GM12891 (cell line): ENCODE results near the gene VGF.

Experiments
- POLR2A ChIP-seq: IDR thresholded peaks from 2 replicates; pipeline ENCODE4 v1.6.1; 2011; ENCODE audit warnings: low read depth, low read length, control low read depth
- POLR2AphosphoS5 ChIP-seq: IDR thresholded peaks from 2 replicates; pipeline ENCODE4 v1.6.1; 2011; ENCODE audit warnings: low read depth, low read length, control low read depth
- SPI1 ChIP-seq: IDR thresholded peaks from 2 replicates; pipeline ENCODE4 v1.6.1; 2011; ENCODE audit warnings: low read depth, low read length, control low read depth
- TAF1 ChIP-seq: IDR thresholded peaks from 2 replicates; pipeline ENCODE4 v1.6.1; 2011; ENCODE audit warnings: low read depth, low read length, control low read depth

- TF ChIP-seq POLR2A = no peak
- TF ChIP-seq TAF1 = no peak
- no peak for TF ChIP-seq POLR2AphosphoS5
- no peak for TF ChIP-seq SPI1
Observed at GRCh38 chr7:101164071-101164840, 1.1 kb downstream of the VGF start.
